Measurements from ENCODE around the gene CAMKMT. TPM values are rescaled to one million over a fixed set of nuclear protein-coding genes. Genes with fewer than 3 reads are reported as not detected.
"Not testable (repeated sequence)": the region's sequence is repeated elsewhere in the genome, so short reads cannot be mapped to it uniquely, and the experiment has no call there.

Gene CAMKMT
- total RNA-seq, 1 donor from 2014 or later, result 12.1 TPM

DNA sequence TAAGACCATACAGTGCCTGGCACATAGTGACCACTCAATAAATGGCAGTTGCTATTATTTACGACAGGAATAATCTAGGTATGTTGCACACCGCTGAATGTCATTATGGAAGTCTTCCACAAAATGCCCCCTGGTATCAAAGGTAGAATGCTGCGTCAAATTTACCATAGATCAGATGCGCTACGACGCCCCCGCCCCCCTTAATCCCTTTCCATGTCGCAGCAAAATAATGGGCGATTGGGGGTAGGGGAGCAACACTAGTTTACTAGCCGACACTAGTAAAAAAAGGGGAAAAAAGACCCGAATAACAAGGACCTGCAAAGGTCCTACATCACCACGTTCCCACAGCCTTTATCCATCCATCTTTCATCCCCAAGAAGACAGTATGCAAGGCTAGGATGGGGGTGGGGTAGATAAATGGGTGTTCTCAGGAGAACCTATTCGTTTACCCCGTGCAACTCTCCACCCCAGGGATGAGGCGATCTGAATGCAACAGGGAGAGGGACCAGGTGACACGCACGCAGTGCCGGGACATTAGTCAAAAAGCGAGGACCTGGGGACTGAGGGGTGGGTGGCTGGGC lies 908 bp upstream of the CAMKMT start:
- DNase-seq (ENCODE audit: low spot score), result no peak

- peak; percentile 19 for DNase-seq (ENCODE audit: low spot score)
Measured at GRCh38 chr2:44362207-44363015, 664 bp downstream of the CAMKMT start.

GRCh38 chr2:44364604-44365003 lies 2.9 kb downstream of the CAMKMT start:
- DNase-seq (ENCODE audit: low spot score), result no peak

DNA sequence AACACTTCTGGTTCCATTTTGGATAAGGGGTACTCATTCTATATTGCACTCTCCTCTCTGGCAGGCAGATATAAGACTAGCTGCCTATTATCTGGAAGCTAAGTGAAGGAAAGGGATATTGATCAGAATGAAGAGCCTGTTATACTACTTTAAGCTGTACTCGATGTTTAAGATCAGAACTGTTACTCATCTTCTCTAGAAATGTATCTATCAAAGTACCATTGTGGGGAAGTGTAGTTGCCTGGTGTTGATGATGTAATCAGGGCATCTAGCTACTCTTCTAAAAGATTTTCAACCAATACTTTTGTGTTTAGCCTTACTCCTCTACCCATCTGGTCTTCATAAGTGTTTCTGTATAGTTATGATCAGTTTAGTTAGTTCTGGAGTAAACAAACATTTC lies 5.8 kb downstream of the CAMKMT start:
- no peak for DNase-seq (ENCODE audit: low spot score)

GRCh38 chr2:44369392-44369791 lies 7.6 kb downstream of the CAMKMT start:
- no peak for DNase-seq (ENCODE audit: low spot score)

- no peak for DNase-seq (ENCODE audit: low spot score)
Measured at GRCh38 chr2:44371445-44371844, 9.7 kb downstream of the CAMKMT start.

DNA sequence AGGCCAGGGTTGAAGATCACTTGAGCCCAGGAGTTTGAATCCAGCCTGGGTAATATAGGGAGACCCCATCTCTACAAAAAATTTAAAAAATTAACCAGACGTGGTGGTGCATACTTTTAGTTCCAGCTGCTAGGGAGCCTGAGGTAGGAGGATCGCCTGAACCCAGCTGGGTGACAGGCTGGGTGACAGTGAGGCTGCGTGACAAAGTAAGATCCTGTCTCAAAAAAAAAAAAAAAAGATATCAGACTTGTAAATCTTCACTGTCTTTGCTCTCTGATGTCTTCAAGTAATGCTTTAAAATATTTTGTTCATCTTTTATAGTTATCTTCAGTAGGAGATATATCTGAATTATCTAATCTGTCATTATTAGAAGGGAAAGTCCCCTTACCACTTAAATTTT lies 10.5 kb downstream of the CAMKMT start:
- no peak for DNase-seq (ENCODE audit: low spot score)

GRCh38 chr2:44377486-44377885 lies 15.7 kb downstream of the CAMKMT start:
- no peak for DNase-seq (ENCODE audit: low spot score)

DNA sequence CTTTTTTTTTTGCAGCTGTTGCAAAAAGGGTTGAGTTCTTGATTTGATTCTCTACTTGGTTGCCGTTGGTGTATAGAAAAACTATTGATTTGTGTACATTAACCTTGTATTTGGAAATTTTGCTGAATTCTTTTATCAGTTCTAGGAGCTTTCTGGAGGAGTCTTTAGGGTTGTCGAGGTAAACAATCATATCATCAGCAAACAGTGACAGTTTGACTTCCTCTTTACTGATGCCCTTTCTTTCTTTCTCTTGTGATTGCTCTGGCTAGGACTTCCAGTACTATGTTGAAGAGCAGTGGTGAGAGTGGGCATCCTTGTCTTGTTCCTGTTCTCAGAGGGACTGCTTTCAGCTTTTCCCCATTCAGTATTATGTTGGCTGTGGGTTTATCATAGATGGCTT lies 23.5 kb downstream of the CAMKMT start:
- not testable (repeated sequence) for DNase-seq (ENCODE audit: low spot score)

DNA sequence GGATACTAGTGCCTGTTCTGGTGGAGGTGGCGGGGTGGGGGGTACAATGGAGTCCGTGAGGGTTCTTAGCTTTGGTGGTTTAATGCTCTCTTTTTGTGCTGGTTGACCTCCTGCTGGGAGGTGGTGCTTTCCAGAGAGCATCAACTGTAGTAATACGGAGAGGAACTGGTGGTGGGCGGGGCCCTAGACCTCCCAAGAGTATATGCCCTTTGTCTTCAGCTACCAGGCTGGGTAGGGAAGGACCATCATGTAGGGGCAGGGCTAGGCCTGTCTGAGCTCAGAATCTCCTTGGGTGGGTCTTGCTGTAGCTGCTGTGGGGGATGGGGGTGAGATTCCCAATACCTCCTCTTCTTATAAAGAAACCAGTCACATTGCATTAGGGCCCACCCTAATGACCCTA lies 27.1 kb downstream of the CAMKMT start:
- no peak for DNase-seq (ENCODE audit: low spot score)

- DNase-seq (ENCODE audit: low spot score), result no peak
Measured at GRCh38 chr2:44389895-44390294, 28.1 kb downstream of the CAMKMT start.

DNA sequence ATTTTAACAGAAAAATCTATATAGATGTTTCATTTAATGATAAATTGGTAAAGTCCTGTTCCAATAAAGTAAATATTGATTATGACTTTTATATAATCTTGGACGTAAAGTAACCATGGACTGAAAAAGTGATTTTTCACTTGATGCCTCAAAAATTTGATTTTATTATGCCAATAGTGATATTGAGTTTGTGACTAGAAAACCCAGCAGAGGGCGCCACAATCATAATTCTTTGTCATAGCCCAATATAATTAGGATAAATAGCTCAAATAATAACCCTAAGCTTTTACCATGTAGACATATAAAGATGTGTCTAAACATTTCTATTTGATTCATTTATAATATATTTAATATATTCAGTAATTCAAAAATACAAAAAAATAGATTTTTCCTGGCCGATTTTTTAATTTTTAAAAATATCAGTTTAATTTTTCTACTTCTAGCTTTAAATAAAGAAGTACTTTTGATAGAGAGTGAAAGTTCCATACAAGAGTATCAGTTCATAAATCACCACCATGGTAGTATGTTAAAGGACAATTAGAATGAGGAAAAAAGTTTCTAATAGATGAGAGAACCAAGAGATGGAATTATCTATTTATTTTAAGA lies 30.7 kb downstream of the CAMKMT start:
- peak; percentile 31 for DNase-seq (ENCODE audit: low spot score)

DNA sequence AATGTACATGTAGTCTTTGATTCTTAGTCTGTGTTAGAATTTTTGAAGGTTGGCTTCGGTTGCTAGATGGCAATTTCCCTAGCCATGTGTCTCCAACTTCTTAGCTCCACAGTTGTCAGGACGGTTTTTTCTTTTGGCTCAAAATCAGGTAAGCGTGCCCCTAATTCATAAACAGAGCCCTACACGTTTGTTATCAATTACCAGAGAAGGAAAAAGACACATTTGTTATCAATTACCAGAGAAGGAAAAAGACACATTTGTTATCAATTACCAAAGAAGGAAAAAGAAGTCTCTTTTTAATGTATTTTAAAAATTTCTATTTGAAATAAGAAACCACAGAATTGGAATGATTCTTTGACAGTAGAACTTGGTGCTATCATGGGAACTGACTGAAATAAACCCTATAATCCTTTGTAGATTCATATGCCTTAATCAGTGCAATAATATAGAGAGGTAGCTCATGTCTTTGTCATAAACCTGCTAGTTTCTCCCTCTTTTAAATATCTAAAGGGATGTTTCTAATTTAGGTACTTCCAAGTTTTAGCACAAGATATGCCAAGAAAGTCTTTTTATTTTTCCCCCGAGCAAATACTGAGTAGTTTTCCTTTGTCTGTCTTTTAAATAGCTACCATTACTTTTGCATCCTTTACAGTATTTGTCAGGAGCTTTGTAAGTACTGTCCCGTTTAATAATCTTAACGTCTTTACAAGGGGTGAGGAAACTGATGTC lies 35.9 kb downstream of the CAMKMT start:
- DNase-seq (ENCODE audit: low spot score), result no peak

GRCh38 chr2:44398243-44398897 lies 36.6 kb downstream of the CAMKMT start:
- DNase-seq (ENCODE audit: low spot score), result no peak

GRCh38 chr2:44420725-44421124 lies 59.0 kb downstream of the CAMKMT start:
- DNase-seq (ENCODE audit: low spot score), result no peak

DNA sequence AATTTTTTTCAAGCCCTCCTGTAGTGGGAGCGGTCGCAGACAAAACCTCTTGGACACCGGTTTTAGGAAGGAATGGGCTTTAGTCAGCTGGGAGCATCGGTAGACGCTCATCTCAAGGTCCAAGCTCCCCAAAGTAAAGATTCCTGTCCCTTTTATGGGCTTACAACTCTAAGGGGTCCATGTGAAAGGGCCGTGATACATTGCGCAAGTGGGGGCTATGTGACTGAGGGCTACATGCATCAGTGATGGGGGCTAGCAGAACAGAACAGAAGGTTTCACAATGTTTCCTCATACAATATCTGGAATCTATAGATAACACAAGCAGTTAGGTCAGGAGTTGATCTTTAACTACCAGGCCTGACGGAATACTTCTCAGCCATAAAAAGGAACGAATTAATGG lies 62.5 kb downstream of the CAMKMT start:
- no peak for DNase-seq (ENCODE audit: low spot score)

DNA sequence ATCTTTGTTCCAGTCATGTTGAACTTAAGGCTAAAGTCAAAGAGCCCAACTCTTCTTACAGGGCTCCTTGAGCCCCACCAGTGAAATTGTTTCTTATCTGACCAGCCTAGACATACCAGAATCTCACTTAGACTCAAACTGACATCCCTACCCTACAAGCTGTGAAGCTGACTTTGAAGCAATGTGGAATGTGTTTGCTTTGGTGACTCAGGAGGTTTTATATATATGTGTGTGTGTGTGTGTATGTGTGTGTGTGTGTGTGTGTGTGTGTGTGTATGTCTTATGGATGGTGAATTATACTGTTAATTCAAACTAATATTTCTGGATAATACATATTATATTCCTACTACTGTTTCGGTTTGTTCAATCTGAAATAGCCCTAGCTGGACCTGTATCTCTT lies 67.3 kb downstream of the CAMKMT start:
- DNase-seq (ENCODE audit: low spot score), result no peak

DNA sequence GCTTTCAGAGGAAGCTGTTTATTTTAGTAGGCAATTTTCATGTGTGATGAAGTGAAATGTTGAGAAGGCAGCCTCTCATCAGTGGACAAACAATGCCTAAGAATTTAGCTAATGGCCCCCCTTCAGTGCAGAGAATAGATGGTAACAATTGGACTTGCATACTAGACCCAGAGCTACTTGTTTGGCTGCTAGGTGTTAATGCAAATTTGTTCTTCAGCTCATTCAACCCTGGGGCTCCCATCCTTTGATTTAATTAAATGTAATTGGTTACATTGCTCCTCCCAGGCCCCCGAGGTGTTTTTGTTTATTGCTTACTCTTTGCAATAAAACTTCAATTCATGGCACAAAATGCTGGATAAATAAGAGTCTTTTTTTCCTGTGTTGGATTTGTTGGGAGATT lies 68.6 kb downstream of the CAMKMT start:
- DNase-seq (ENCODE audit: low spot score), result no peak

DNA sequence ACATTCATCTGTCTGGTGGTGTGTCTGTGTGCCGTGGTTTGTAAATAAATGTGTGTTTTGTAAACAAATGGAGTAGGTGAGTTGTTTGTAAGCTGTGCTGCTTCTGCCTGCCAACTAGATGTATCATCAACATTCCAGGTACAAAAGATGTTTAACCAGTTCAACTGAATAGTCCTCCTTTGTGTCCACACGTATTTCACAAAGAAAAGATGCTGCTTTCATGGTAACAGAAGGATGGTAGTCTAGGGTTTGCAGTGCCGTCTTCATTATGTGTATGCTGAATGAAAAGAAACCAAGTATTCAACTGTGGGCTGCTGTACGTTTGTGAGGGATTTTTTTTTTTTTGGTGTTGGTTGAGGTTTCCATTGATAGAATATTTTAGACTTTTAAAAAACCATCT lies 72.1 kb downstream of the CAMKMT start:
- no peak for DNase-seq (ENCODE audit: low spot score)

DNA sequence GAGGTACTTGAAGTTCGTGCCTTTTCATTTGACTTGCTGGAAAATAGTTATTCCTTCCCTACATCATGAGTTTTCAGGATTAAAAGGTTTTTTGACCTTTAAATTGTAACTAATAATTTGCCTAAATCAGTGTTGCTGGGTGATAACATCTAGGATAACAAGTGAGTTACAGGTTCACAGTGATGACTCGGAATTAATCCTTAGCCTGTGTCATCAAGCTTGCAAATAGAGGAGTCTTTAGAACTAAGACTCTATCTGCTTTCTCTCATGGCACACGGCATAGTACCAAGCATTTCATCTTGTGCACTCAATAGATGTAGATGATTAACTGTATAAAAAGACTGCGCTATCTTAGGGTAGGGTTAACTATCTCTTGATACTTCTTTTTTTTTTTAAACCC lies 79.5 kb downstream of the CAMKMT start:
- no peak for DNase-seq (ENCODE audit: low spot score)

DNA sequence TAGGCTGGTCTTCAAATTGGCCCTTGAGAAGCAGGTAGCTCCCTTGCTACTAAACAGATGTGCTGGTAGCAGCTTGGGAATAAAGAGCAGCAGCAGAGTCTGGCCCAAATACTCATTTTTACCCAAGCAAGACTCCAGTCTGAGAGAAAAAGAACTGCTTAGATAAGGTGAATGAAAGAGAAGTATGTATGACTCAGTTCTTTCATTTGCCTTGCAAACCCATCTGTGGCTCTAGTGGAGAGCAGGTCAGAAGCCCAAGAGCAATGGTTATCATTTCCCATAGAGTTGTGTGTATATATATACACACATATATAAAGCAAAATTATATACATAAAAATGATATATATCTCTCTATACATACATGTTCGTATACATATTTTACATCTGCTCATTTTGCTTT lies 80.3 kb downstream of the CAMKMT start:
- no peak for DNase-seq (ENCODE audit: low spot score)

- no peak for DNase-seq (ENCODE audit: low spot score)
Measured at GRCh38 chr2:44443517-44443916, 81.8 kb downstream of the CAMKMT start.

Measured in mucosa of gallbladder (tissue), 1 donor.